WI38 (cell line): ENCODE measurements around the gene TBX21.

Experiments used
- H3K4me3 ChIP-seq: 2 replicates; pipeline ENCODE4 v1.5.1; 2011; ENCODE audit warnings: low read depth, mild to moderate bottlenecking, control low read depth, low read length
- CTCF ChIP-seq: IDR thresholded peaks from 2 replicates; pipeline ENCODE4 v1.5.1; 2012; ENCODE audit warnings: low read depth, mild to moderate bottlenecking, control low read depth, low read length

Gene TBX21

GRCh38 chr17:47700471-47701449 lies 32.3 kb upstream of the TBX21 start:
- no peak overlapping the region for H3K4me3 ChIP-seq
- no peak for TF ChIP-seq CTCF

GRCh38 chr17:47701608-47702007 lies 31.4 kb upstream of the TBX21 start:
- no peak for TF ChIP-seq CTCF
- no peak overlapping the region for H3K4me3 ChIP-seq

GRCh38 chr17:47702391-47702995 lies 30.5 kb upstream of the TBX21 start:
- no peak for TF ChIP-seq CTCF
- H3K4me3 ChIP-seq = no peak overlapping the region

GRCh38 chr17:47703191-47703591 lies 29.8 kb upstream of the TBX21 start:
- H3K4me3 ChIP-seq = no peak overlapping the region
- TF ChIP-seq CTCF = no peak

- no peak for TF ChIP-seq CTCF
- H3K4me3 ChIP-seq = no peak overlapping the region
These were observed 29.4 kb upstream of the TBX21 start for GRCh38 chr17:47703671-47704070.

GRCh38 chr17:47704116-47704515 lies 28.9 kb upstream of the TBX21 start:
- H3K4me3 ChIP-seq = no peak overlapping the region
- TF ChIP-seq CTCF = no peak

- no peak for TF ChIP-seq CTCF
- no peak overlapping the region for H3K4me3 ChIP-seq
These were observed 28.3 kb upstream of the TBX21 start for GRCh38 chr17:47704736-47705135.
